ENCODE data around the gene WFDC8. TPM values are rescaled to one million over a fixed set of nuclear protein-coding genes. Genes with fewer than 3 reads are reported as not detected.

Gene WFDC8
- polyA plus RNA-seq, 1 of the 3 experiments (the other 2 are of a cell fraction), result not detected

DNA sequence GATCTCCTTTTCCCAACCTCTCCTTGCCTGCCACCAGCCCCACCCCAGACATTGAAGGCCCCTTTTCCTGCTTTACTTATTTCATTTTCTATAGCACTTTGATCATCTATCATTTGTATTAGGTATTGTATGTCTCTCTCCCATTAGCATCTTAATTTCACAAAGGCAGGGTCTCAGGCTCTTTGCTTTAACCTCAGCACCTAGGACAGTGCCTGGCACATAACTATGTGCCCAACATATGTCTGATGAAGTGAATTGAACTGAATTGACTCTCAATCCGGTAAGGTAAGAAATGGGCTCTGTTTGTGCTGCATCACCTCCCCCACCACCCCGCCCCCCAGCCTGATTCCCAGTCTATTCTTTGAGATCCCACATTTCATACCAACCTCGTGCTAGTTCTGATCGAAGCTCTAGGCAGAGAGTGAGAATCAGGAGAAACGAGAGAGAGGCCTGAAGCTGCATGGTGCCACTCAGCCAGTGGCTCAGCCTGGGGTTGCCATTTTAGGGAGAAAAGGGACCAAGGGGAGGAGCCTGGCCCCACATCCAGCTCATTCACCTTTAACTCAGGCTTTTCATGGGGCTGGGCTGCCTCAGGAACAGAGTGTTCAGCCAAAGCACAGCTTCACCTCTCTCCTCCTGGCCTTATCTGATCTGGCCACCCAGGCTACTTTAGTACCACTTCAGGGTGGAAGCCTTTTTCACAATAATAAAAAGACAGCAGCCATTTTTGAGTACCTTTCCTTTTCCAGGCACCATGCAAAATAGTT, 63.8 kb downstream of the WFDC8 start, which contains the start of gene SPINT3:
TSS of gene SPINT3 (minus strand) at position 476 of the 767 bp plus-strand sequence. CDS start at position 462, 14 bp downstream.
- Histone ChIP-seq H3K27ac (ENCODE audit: low read depth in 2 of 2, low read length in 1 of 2) (no peak within 1 kb of the TSS), H3K9ac (no peak within 1 kb of the TSS), H3K4me2 (no peak within 1 kb of the TSS), H3K79me2 (ENCODE audit: insufficient read depth) (no peaks in the 10 kb centered on the region), H3K4me3 (ENCODE audit: low read depth in 2 of 2, low read length in 1 of 2) (no peak within 1 kb of the TSS), H3K36me3 (replicated peaks in 1 of 2; ENCODE audit: control insufficient read depth in 1 of 2, insufficient read depth in 2 of 2, low read length in 1 of 2) (no peaks in the 10 kb centered on the region), H3K9me2 (no peaks in the 10 kb centered on the region), H3K9me3 (no peaks in the 10 kb centered on the region), H2AFZ (ENCODE audit: low read depth) (no peak within 1 kb of the TSS), H3F3A (replicated peaks; ENCODE audit: insufficient read depth) (no peaks in the 10 kb centered on the region), H4K20me1 (ENCODE audit: insufficient read depth) (no peaks in the 10 kb centered on the region), H3K27me3 (ENCODE audit: insufficient read depth) (no peaks in the 10 kb centered on the region; the same call in none of the 2 replicates), H3K4me1 (ENCODE audit: control insufficient read depth in 1 of 2, insufficient read depth in 2 of 2, low read depth in 1 of 2, low read length in 1 of 2) (no peaks in the 10 kb centered on the region)
- no peak for TF ChIP-seq RXRA (IDR thresholded peaks at IDR 0.05; ENCODE audit: borderline replicate concordance, low read depth)
- TF ChIP-seq, protein P1, sequence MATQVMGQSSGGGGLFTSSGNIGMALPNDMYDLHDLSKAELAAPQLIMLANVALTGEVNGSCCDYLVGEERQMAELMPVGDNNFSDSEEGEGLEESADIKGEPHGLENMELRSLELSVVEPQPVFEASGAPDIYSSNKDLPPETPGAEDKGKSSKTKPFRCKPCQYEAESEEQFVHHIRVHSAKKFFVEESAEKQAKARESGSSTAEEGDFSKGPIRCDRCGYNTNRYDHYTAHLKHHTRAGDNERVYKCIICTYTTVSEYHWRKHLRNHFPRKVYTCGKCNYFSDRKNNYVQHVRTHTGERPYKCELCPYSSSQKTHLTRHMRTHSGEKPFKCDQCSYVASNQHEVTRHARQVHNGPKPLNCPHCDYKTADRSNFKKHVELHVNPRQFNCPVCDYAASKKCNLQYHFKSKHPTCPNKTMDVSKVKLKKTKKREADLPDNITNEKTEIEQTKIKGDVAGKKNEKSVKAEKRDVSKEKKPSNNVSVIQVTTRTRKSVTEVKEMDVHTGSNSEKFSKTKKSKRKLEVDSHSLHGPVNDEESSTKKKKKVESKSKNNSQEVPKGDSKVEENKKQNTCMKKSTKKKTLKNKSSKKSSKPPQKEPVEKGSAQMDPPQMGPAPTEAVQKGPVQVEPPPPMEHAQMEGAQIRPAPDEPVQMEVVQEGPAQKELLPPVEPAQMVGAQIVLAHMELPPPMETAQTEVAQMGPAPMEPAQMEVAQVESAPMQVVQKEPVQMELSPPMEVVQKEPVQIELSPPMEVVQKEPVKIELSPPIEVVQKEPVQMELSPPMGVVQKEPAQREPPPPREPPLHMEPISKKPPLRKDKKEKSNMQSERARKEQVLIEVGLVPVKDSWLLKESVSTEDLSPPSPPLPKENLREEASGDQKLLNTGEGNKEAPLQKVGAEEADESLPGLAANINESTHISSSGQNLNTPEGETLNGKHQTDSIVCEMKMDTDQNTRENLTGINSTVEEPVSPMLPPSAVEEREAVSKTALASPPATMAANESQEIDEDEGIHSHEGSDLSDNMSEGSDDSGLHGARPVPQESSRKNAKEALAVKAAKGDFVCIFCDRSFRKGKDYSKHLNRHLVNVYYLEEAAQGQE (IDR thresholded peaks at IDR 0.05; ENCODE audit: low read depth, low read length), result peak; percentile 86
- POLR2A ChIA-PET, result no interaction called here
- no peak for DNase-seq
- CTCF ChIA-PET, result interaction anchor here (0.6 kb wide), 1 partner anchor 23 kb away, joined by 4 read pairs; no protein-coding TSS in a partner anchor
- 5% methylated on average over 5 of the region's 5 CpGs for WGBS (ENCODE audit: low lambda C conversion rate)

DNA sequence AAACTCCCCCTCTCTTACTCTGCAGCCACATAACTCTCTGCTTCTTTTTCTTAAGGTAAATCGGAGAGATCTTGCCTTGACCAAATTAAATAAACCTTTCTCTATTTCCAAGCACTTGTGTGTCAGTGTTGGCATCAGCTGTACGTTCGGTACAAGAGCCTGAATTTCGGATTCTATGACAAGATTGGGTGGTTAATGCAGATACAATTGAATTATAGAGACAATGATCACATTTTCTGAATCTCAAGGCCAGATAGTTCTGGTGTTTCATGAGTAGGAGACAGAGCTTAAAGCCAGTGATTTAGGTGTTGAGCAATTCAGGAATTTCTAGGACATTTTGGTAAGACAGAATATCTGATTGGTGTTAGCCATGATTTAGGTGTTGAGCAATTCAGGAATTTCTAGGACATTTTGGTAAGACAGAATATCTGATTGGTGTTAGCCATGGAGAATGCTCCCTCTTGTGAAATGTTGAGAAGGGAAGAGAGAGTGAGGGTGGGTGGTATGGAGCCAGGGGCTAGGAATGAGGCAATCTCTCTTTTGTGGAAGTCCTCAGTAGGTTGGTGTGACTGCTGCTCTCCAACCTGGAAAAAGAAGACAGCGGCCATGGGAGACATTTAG, 68.7 kb downstream of the WFDC8 start:
- Histone ChIP-seq H4K20me1 (ENCODE audit: insufficient read depth) (no peaks in the 10 kb centered on the region), H3K27ac (ENCODE audit: low read depth in 2 of 2, low read length in 1 of 2) (no peak overlapping the region), H3K4me3 (ENCODE audit: low read depth in 2 of 2, low read length in 1 of 2) (no peak overlapping the region), H3K36me3 (replicated peaks in 1 of 2; ENCODE audit: control insufficient read depth in 1 of 2, insufficient read depth in 2 of 2, low read length in 1 of 2) (no peaks in the 10 kb centered on the region), H3K9ac (no peak overlapping the region), H3K79me2 (ENCODE audit: insufficient read depth) (no peaks in the 10 kb centered on the region), H2AFZ (ENCODE audit: low read depth) (no peak overlapping the region), H3K9me2 (no peaks in the 10 kb centered on the region), H3K4me2 (no peak overlapping the region), H3K27me3 (ENCODE audit: insufficient read depth) (no peaks in the 10 kb centered on the region; the same call in none of the 2 replicates), H3K4me1 (ENCODE audit: control insufficient read depth in 1 of 2, insufficient read depth in 2 of 2, low read depth in 1 of 2, low read length in 1 of 2) (no peaks in the 10 kb centered on the region), H3K9me3 (no peaks in the 10 kb centered on the region), H3F3A (replicated peaks; ENCODE audit: insufficient read depth) (peaks cover 6% of the 10 kb centered on the region)
- ChIA-PET POLR2A (no interaction called here), CTCF (interaction anchor here (1.4 kb wide), 1 partner anchor 45 kb away, joined by 3 read pairs; no protein-coding TSS in a partner anchor)
- no peak for TF ChIP-seq JUND (IDR thresholded peaks at IDR 0.05)
- no peak for TF ChIP-seq SIN3A (IDR thresholded peaks at IDR 0.05; ENCODE audit: borderline replicate concordance, low read depth, low read length)
- no peak for TF ChIP-seq MXI1 (IDR thresholded peaks at IDR 0.05; ENCODE audit: low read depth, low read length)
- TF ChIP-seq GABPA (IDR thresholded peaks at IDR 0.05; ENCODE audit: low read depth), result no peak
- TF ChIP-seq, protein P2, sequence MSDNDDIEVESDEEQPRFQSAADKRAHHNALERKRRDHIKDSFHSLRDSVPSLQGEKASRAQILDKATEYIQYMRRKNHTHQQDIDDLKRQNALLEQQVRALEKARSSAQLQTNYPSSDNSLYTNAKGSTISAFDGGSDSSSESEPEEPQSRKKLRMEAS (IDR thresholded peaks at IDR 0.05; ENCODE audit: low read depth), result no peak
- TF ChIP-seq FOXJ3 (CRISPR knock-in tag; IDR thresholded peaks at IDR 0.05), result no peak
- no peak for TF ChIP-seq RXRA (IDR thresholded peaks at IDR 0.05; ENCODE audit: borderline replicate concordance, low read depth)
- no peak for TF ChIP-seq TAF1 (IDR thresholded peaks at IDR 0.05; ENCODE audit: borderline replicate concordance, low read depth, low read length)
- no peak for TF ChIP-seq GATA2 (CRISPR knock-in tag; IDR thresholded peaks at IDR 0.05)
- TF ChIP-seq NRF1 (IDR thresholded peaks at IDR 0.05; ENCODE audit: low read depth, low read length), result no peak
- TF ChIP-seq, protein P3, sequence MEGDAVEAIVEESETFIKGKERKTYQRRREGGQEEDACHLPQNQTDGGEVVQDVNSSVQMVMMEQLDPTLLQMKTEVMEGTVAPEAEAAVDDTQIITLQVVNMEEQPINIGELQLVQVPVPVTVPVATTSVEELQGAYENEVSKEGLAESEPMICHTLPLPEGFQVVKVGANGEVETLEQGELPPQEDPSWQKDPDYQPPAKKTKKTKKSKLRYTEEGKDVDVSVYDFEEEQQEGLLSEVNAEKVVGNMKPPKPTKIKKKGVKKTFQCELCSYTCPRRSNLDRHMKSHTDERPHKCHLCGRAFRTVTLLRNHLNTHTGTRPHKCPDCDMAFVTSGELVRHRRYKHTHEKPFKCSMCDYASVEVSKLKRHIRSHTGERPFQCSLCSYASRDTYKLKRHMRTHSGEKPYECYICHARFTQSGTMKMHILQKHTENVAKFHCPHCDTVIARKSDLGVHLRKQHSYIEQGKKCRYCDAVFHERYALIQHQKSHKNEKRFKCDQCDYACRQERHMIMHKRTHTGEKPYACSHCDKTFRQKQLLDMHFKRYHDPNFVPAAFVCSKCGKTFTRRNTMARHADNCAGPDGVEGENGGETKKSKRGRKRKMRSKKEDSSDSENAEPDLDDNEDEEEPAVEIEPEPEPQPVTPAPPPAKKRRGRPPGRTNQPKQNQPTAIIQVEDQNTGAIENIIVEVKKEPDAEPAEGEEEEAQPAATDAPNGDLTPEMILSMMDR (IDR thresholded peaks at IDR 0.05), result no peak
- TF ChIP-seq MEF2A (IDR thresholded peaks at IDR 0.05; ENCODE audit: borderline replicate concordance, low read depth), result no peak
- 2% methylated on average over 5 of the region's 5 CpGs for WGBS (ENCODE audit: low lambda C conversion rate)
- no peak for DNase-seq

All from SK-N-SH (cell line).